Esophagus muscularis mucosa (tissue), 4 donors: Measurements from ENCODE around the gene SPDYE16. TPM values are rescaled to one million over a fixed set of nuclear protein-coding genes. Genes with fewer than 3 reads are reported as not detected.
"Not testable (repeated sequence)": the region's sequence is repeated elsewhere in the genome, so short reads cannot be mapped to it uniquely, and the experiment has no call there.

Experiments
- DNase-seq: peaks from one replicate; pipeline ENCODE4 v3.0.0-alpha.2; 2017; ENCODE audit errors: extremely low spot score
- H3K27ac ChIP-seq, 4 donors: fragments of 200-600 bp; sonication (generic); replicated peaks in 1 of 4; 1 replicate in 3 of 4; 2 replicates in 1 of 4; pipeline ENCODE4 v1.5.1; 2016 to 2019; ENCODE audit warnings: mild to moderate bottlenecking in 1 of 4
- H3K27me3 ChIP-seq, 4 donors: fragments of 200-600 bp; sonication (generic); one replicate each; pipeline versions ENCODE4 v1.5.1 to v1.6.0; 2016 to 2019
- H3K36me3 ChIP-seq, 4 donors: fragments of 200-600 bp; sonication (generic); one replicate each; pipeline ENCODE4 v1.5.1; 2016 to 2019
- H3K4me1 ChIP-seq, 4 donors: fragments of 200-600 bp; sonication (generic); one replicate each; pipeline ENCODE4 v1.5.1; 2016 to 2019
- H3K4me3 ChIP-seq, 4 donors: fragments of 200-600 bp; sonication (generic); 1 replicate in 2 of 4; 2 replicates in 2 of 4; pipeline ENCODE4 v1.5.1; 2016 to 2019; ENCODE audit warnings: mild to moderate bottlenecking in 4 of 4, moderate library complexity in 1 of 4
- H3K9me3 ChIP-seq, 4 donors: fragments of 200-600 bp; sonication (generic); 1 replicate in 3 of 4; 2 replicates in 1 of 4; pipeline ENCODE4 v1.5.1; 2016 to 2019
- WGBS: methylation state at CpG from one replicate; pipeline ENCODE4 v1.1.5; 2018; 5-methylcytosine and 5-hydroxymethylcytosine counted together
- intact Hi-C: fragments of 100-400 bp; cut with DNase I; formaldehyde crosslinking; loops from one replicate; pipeline ENCODE4 v1.15.1; 2023
- total RNA-seq, 4 donors: library from RNA; depleted of rRNA; stranded (reverse); fragments of >200 nt; gene quantifications; one replicate each; pipeline versions ENCODE4 v1.1.0 to v1.2.1, GENCODE V29; 2016

The SPDYE16 gene
- total RNA-seq, 4 donors from 2014 or later: 0.19 TPM; not detected in 3

DNA sequence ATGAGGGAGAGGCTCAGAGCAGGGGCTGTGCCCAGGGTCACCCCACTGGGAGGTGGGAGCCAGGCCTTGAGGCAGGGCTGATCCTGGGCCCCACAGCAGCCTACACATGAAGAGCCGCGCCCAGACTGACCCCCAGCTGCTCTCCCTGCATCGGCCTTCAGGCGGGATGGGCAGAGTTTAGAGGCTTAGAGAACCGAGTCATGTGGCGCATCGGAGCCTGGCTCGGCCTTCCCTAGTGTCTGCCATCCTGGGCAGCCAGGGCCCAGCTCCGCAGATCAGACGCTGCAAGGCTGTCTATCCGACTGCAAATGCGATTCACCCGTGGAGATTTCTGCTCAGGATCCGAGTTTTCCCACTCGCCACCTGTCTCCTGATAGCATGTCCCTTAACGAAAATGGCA, 40.3 kb downstream of the SPDYE16 start:
- H3K4me1 ChIP-seq, DNase-seq, H3K27ac ChIP-seq, H3K27me3 ChIP-seq, H3K9me3 ChIP-seq, H3K4me3 ChIP-seq: not testable (repeated sequence)
- WGBS: 82% methylated on average over 8 of the region's 16 CpGs
- intact Hi-C loops: loop anchor here (10.0 kb wide), 1 partner anchor 492 kb away; no protein-coding TSS in a partner anchor
- peaks cover 16 to 61% (median 38%) of the 10 kb centered on the region in 4 donors for H3K36me3 ChIP-seq

DNA sequence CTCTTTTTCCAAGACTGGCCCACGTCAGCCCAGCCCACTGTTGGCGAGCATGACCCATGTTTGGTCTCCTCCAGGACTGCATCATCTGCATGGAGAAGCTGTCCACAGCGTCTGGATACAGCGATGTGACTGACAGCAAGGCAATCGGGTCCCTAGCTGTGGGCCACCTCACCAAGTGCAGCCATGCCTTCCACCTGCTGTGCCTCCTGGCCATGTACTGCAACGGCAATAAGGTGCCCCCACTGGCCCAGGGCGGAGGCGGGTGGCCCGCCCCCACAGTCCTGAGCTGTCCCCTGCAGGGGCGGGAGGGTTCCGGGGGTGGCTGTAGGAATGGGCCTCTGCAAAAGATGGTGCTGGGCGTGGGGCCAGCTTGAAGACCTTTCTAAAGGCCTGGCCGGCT, 40.9 kb downstream of the SPDYE16 start:
- H3K27me3 ChIP-seq, H3K4me1 ChIP-seq, H3K4me3 ChIP-seq, DNase-seq, H3K27ac ChIP-seq, H3K9me3 ChIP-seq: not testable (repeated sequence)
- intact Hi-C loops: loop anchor here (10.0 kb wide), 1 partner anchor 493 kb away; no protein-coding TSS in a partner anchor
- WGBS: 20% methylated on average over 1 of the region's 13 CpGs
- H3K36me3 ChIP-seq: peaks cover 16 to 59% (median 38%) of the 10 kb centered on the region in 4 donors

DNA sequence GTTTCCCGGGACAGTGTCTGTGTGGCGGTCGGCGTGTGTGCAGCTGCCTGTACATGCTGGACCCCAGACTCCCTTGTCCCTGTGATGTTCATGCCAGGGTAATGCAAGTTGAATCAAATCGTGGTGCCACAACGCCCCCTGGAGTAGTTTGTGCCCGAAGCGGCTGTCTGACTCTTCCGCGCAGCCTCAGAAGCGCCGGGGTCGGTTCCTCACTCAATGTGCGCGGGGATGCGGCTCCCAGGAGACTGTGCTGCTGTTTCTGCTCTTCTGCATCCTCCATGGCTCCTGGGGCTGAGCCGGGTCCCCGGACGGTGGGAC, 43.2 kb downstream of the SPDYE16 start:
- H3K27me3 ChIP-seq, H3K4me3 ChIP-seq, H3K9me3 ChIP-seq, H3K27ac ChIP-seq, H3K4me1 ChIP-seq, DNase-seq: not testable (repeated sequence)
- no CpG with 5 or more reads among the region's 19 CpGs for WGBS
- H3K36me3 ChIP-seq: peaks cover 7 to 44% (median 22%) of the 10 kb centered on the region in 4 donors
- intact Hi-C loops: loop anchor here (10.0 kb wide), 1 partner anchor 495 kb away; no protein-coding TSS in a partner anchor

DNA sequence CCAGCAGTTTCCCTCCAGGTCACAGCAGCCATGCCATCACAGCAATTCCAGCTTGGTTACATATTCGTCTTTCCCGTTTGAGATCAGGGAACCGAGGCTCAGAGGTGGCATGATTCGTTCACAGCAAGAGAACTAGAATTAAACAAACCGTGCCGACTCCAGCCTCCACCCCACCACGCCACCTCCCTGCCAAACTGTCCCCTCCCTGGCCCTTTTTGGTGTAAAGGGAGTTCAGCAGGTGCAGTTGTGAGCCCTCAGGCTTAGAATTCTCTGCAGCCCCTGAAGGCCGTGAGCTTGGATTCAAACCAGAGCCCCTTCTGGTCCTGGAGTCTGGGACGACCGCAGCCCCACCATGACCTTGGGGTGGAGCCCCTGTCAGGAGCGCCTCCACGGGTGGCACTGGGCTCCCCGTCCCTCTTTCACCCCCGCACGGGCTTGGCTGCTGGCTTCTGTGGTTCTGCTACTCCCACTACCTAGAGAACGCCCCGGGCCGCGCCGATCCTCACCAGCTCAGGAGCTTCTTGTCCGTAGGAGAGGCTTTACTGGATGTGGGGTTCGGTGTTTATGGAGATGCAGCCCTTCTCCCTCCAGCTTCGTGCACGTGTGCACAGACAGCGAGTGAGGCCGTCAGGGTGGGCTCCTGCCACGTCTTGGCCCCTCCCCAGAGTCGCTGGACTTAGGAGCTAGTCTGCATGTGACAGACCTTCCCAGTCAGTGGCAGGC, 43.7 kb downstream of the SPDYE16 start:
- H3K9me3 ChIP-seq, H3K27me3 ChIP-seq, DNase-seq, intact Hi-C loops, H3K4me1 ChIP-seq, H3K27ac ChIP-seq, H3K4me3 ChIP-seq: not testable (repeated sequence)
- WGBS: 76% methylated on average over 3 of the region's 28 CpGs
- H3K36me3 ChIP-seq: peaks cover 7 to 39% (median 17%) of the 10 kb centered on the region in 4 donors

DNA sequence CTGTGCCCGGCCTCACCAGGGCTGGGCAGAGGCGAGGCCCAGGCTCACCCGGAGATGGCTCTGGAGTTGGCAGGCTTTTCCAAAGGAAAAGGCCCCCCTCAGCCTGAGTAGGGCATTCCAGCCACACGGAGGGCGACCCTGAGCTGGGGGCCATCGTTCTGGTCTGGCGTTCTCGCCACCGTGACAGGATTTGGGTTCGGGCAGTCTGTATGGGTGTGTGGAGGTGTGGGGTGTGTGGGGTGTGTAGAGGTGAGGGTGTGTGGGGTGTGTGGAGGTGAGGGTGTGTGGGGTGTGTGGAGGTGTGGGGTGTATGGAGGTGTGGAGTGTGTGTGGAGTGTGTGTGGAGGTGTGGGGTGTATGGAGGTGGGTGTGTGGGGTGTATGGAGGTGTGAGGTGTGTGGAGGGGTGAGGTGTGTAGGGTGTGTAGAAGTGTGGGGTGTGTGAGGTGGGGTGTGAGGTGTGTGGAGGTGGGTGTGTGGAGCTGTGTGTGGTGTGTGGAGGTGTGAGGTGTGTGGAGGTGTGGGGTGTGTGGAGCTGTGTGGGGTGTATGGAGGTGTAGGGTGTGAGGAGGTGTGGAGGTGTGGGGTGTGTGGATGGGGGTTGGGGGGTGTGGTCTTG, 44.4 kb downstream of the SPDYE16 start:
- H3K27ac ChIP-seq, intact Hi-C loops, H3K4me1 ChIP-seq, H3K4me3 ChIP-seq, H3K9me3 ChIP-seq, H3K27me3 ChIP-seq, DNase-seq: not testable (repeated sequence)
- 100% methylated on average over 5 of the region's 10 CpGs for WGBS
- H3K36me3 ChIP-seq: peaks cover 7 to 38% (median 17%) of the 10 kb centered on the region in 4 donors

DNA sequence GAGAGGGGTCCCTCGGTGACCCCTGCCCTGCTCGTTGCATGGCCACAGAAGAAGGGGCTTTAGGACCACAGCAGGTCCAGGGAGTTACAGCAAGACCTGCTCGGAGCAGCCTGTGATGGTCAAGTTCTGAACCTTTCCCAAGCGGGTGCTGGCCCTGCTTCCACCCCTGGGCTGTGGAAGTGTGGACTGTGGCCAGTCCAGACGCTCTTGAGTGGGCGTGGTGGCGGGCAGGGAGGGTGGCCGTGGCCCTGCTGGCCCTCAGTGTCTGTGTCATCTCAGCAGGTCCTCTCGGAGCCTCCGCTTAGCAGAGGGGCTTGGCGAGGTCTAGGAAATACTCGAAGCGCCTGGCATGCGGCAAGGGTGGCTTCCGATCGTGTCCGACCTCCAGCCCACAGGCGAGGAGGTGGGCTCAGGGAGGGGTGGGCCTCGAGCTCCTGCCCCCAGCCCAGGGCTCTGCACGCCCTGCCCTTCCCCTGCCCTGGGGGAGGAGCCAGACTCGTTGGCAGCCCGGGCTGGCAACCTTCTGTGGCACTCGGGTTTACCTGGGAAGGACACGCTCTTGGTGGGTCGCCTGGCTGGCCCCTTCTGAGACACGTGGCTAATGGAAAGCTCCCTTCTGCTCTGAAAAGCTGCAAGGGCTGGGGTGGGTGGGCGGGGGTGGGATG, 45.0 kb downstream of the SPDYE16 start:
- H3K27ac ChIP-seq, H3K4me1 ChIP-seq, intact Hi-C loops, H3K9me3 ChIP-seq, H3K4me3 ChIP-seq, H3K27me3 ChIP-seq, DNase-seq: not testable (repeated sequence)
- WGBS: no CpG with 5 or more reads among the region's 27 CpGs
- H3K36me3 ChIP-seq: peaks cover 7 to 38% (median 15%) of the 10 kb centered on the region in 4 donors

DNA sequence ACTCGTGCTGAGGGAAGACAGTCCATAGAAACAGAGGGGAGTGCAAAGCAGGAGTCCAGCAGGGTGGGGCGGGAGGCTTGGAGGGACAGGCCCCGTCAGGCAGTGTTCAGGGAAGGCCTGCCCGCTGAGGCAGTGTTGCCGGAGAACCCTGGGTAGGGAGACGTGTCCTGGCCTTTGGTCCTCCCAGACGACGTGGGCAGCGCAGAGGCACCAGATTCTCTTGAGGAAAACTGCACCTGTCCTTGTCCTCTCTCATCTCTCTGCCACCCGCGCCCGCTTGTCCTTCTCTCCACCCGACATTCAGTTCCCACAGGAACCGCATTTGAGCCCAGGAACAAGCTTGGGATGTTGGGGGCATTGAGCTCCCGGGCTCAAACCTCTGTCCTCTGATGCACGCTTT, 47.4 kb downstream of the SPDYE16 start:
- no CpG with 5 or more reads among the region's 16 CpGs for WGBS
- H3K4me3 ChIP-seq, DNase-seq, H3K27ac ChIP-seq, H3K27me3 ChIP-seq, H3K9me3 ChIP-seq, H3K4me1 ChIP-seq, intact Hi-C loops: not testable (repeated sequence)
- peaks cover 0 to 25% (median 1%) of the 10 kb centered on the region in 4 donors for H3K36me3 ChIP-seq

DNA sequence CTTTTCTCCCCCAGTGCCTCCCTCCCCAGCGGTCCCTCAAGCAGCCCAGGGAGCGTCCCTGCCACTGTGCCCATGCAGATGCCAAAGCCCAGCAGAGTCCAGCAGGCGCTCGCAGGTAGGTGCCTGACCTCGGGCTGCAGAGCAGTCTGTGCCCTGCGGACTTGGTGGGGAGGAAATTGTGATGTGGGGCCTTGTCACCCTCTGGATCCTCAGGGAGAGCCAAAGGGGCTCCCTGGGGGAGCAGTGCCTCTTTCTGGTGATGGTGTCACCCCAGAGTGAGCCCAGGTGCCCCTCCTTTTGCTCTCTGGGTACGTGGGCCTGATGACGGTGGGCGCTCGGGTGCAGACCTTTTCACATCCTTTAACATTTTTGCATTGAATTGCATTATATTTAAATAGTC, 51.0 kb downstream of the SPDYE16 start:
- H3K4me1 ChIP-seq, H3K4me3 ChIP-seq, H3K27ac ChIP-seq, H3K9me3 ChIP-seq, H3K27me3 ChIP-seq, intact Hi-C loops, DNase-seq: not testable (repeated sequence)
- WGBS: no CpG with 5 or more reads among the region's 10 CpGs
- peaks cover 0 to 15% (median 0%) of the 10 kb centered on the region in 4 donors for H3K36me3 ChIP-seq

DNA sequence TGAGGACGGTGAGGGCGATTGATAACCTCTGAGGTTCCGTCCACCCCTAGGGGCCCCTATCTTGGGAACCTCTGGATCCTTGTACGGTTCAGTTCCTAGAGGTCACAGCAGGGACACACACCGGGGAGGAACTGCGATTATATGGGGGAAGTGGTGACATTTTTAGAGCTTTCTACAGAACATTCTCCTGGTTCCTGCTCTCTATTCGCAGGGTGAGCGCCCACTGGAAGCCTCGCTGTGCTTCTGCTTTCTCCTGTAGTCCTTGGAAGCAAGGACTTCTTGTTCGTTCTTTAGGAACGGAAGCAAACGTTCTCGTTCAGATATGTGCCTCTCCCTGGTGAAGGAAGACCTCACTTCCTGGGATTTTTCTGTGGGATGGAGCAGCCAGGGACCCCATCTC, 55.1 kb downstream of the SPDYE16 start:
- H3K27ac ChIP-seq, H3K27me3 ChIP-seq, intact Hi-C loops, DNase-seq, H3K4me1 ChIP-seq, H3K4me3 ChIP-seq, H3K9me3 ChIP-seq: not testable (repeated sequence)
- WGBS: no CpG with 5 or more reads among the region's 13 CpGs
- H3K36me3 ChIP-seq: peaks cover 3 to 15% (median 5%) of the 10 kb centered on the region in 4 donors

DNA sequence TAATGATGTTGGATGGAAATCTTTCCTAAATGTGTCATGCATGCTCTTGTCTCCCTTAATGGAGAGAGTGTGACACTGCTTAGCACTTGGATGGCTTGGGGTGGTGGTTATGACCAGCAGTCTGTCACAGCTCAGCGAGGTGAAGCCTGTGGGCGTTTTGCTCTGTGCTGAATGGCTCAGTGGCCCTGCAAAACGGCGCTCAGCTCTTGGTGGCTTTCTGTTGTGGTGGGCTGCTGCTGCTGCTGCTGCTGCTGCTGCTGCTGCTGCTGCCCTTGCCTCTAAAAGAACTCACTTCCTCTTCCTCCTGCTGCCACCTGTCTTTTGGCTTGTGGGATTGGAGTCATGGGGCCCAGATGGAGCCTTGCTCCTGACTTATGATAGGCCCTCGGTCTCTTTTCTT, 56.5 kb downstream of the SPDYE16 start:
- H3K27ac ChIP-seq, H3K9me3 ChIP-seq, H3K4me3 ChIP-seq, H3K4me1 ChIP-seq, H3K27me3 ChIP-seq, DNase-seq, intact Hi-C loops: not testable (repeated sequence)
- peaks cover 8 to 22% (median 12%) of the 10 kb centered on the region in 4 donors for H3K36me3 ChIP-seq
- WGBS: no CpG with 5 or more reads among the region's 5 CpGs

DNA sequence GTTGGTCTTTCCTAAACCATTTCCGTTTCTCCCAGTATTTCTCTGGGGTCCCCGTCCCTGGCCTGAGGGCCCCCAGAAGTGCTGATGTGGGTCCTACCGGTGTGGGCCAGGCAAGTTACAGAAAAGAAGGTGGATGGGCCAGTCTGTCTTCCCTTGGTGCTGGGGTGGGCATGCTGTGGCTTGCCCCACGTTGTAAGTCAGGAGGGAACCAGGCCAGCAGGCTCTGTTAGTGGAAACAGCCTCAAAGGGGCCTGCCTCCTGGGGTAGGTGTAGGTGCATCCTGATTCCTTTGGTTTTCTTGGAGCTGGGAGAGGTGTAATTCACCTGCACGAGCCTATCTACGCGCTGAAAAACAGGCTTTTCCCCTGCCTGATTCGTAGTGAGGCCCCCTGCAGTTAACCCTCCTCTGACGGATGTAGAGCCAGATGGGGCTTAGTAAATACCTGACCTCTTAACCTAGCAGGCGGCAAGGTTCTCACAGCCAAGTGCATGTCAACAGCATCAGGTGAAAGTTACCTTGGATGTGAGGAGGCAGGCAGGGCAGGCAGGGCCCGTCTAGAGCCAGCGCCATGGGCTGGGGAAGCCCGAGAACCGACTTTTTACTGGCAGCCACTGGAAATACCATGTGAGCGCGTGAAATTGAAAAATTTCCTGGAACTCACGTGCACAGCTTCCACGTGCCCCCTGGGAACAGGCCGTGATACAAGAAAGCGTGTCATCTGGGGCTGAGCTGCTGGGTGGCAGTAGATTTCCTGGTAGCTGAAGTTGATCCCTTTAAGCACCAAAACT, 57.1 kb downstream of the SPDYE16 start:
- H3K27ac ChIP-seq, H3K27me3 ChIP-seq, intact Hi-C loops, H3K9me3 ChIP-seq, H3K4me3 ChIP-seq, H3K4me1 ChIP-seq, DNase-seq: not testable (repeated sequence)
- H3K36me3 ChIP-seq: peaks cover 8 to 28% (median 12%) of the 10 kb centered on the region in 4 donors
- no CpG with 5 or more reads among the region's 20 CpGs for WGBS

DNA sequence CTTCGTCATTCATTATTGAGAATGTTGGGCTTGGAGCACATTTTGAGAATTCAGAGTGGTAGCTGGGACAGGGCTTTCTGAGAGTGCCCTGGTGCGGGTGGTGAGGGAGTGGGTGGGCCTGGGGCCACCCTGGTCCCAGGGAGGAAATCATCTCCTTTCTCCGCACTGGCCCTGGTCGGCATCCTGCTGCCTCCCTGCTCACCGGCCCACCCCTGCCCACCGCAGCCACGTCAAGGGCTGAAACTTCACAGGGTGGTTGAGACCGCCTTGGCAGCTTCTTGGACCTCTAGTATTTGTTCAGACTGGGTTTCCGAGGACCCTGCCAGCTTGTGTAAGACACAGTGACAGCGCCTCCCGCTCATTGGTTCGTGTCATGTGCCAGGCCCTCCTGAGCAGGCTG, 58.6 kb downstream of the SPDYE16 start:
- no CpG with 5 or more reads among the region's 12 CpGs for WGBS
- DNase-seq: not testable (repeated sequence)

More for the DNA sequence above, 58.6 kb downstream of the SPDYE16 start:
- H3K4me1 ChIP-seq, H3K4me3 ChIP-seq, H3K27me3 ChIP-seq, H3K27ac ChIP-seq, H3K9me3 ChIP-seq, intact Hi-C loops: not testable (repeated sequence)
- H3K36me3 ChIP-seq: peaks cover 8 to 39% (median 17%) of the 10 kb centered on the region in 4 donors
